ENCODE data around the gene NCKAP5.

NCKAP5 gene

DNA sequence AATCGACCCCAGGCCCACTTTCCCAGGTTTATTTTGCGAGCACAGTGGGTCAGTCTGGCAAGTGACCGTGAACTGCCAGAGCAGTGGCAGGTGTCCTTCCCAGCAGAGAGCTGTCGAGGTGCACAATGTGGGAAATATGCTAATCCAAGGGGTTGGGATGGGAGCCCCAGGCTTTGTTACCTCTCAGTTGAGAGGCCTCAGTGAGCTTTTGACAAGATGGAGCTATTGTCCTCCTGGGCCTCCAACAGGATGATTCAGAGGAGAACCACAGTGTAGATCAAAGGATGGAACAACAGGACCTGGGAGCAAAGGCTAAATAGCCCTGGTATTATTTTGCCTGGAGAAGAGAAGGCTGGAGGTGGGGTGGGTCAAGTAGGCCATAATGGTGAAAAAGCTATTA, 150.8 kb downstream of the NCKAP5 start:
- DNase-seq: no peak

DNA sequence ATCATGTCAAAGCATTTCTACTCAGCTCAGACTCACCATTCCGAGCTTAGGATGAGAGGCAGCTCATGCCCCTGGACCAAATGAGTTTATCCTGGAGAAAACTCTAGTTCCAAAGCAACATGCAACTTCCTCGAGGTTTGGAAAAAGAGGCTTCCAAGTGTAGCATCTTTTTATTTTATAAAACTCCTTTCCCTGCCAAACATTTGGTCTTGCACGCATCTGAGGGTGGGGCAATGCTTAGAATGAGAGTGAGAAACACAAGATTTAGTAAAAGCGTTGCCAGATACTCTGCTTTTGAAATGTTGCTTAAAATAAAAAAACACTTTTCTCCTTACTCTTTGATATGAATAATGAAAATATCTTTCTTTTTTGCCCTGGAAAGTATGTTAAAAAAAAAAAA, 151.5 kb downstream of the NCKAP5 start:
- no peak for DNase-seq

DNA sequence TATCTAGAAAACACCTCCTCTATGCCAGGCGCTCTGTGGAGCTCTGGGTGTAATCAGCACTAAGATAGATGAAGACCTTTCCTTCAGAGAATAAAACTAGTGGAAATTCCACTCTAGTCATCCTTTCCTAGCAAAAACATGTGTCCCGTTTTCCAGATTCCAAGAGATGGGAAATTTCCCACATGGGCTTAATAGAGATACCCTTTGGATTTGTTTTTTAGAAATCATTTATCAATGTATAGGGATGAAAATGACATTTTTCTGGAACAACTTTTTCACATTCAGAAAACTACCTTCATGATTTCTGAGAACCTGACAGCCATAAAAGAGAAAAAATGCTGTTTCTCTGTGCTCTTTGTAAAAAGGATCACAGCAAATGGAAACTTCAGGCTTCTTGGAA, 152.1 kb downstream of the NCKAP5 start:
- DNase-seq: no peak

DNA sequence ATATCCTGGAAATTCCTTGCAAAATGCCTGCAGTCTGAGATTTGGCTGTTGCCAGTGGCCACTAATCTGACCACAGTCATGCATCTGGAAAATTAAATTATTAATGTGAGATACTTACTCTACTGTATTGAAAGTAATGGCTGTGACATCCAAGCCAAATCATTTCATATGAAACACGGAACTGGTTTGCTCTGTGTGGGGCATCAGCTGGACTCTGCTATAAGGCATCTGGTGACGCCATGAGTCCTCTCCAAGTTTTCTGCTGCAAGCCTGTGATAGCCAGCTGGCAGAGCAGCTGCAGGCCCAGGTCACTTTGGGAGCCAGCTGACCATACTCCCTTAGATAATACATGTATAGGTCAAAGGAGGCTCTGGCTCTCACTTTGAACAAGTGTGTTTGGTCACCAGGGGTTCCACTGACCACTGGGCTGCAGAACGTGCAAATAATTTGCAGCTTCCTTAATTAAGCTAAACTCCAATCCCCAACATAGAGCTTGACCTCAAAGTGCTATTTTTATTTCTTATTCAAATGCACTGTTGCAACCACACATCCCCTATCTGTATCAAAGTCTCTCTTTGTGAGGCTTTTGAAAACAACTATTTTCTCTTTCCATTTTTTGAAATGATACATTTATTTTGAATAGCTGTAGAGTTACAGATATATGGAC, 152.9 kb downstream of the NCKAP5 start:
- no peak for DNase-seq

DNA sequence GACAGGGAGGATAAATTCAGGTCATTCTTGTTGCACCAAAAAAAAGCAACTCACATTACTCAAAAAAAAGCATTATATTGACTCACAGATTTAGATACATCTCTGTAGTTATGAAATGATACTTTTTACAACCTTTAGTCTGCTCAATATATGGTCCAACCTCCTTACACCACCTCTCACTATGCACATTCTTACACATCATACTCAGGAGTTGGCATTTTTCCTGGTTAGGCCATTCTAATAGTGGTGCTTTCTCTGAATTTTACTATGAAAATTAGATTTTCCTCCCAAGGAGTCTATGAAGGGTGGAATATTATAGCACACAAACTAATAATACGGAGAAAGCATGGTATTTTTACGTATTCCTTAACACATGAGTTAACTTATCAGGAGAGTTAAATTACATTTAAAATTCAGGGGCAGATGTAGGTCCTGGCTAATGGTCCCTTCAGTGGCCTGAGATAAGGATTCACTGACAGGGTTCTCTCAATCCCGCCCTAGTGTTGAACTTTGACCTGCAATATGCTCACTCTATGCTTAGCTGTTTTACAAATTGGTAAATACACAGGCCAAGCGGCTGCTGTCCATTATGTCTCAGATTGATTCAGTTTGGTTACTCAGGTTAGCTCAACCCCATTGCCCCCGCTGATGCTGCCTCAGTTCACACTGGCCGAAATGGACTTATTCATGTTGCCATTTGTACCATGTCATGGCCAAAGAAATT, 153.6 kb downstream of the NCKAP5 start:
- DNase-seq: no peak

DNA sequence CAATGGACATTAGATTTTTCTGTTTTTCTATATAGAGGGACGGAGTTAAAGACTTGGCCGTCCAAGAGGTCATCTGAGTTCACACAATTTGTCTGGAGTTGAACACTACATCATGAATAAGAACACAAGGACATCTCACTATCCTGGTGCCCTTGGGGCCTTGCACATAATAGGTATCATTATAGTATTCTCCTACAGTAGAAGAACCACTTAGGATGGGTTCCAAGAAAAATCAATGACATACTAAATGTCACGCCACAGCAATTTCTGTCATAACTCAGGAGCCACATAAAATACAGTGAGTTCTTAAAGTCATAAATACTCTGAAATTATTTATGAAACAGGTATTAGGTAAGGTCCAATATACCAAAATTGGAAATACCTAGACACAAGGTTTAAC, 154.4 kb downstream of the NCKAP5 start:
- DNase-seq: no peak

DNA sequence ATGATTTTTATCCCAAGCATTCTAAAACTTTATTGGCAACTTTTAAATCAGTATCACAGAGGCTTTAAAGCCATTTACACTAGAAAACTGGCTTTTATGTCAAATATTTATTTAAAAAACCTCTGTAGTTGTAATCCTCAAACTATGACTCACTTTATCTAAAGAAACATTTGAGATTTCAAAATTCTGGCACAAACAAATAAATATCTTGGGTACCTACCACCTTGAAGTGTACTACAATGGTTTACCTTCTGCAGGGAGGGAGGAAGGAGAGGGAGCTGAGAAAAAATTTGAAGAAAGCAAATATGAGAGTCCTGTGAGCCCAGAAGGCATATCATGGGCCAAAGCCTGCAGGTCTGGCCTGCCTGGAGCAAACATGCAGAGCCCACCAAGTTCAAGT, 155.6 kb downstream of the NCKAP5 start:
- no peak for DNase-seq

DNA sequence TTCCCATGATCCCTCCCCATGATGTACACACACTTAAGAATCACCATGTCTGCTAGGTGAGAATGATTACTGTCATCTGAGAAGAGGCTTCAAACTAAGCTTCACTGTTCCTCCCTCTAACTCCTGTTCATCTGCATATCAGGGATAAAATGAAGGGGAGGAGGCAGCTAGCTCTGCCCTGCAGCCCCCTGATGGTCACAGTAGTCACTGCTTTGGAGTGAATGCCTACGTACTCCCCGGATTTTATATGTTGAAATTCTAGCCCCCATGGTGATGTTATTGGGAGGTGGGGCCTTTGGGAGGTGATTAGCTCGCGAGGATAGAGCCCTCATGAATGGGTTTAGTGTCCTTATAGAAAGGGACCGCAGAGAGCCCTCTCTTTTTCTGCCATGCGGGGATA, 156.4 kb downstream of the NCKAP5 start:
- DNase-seq: no peak

DNA sequence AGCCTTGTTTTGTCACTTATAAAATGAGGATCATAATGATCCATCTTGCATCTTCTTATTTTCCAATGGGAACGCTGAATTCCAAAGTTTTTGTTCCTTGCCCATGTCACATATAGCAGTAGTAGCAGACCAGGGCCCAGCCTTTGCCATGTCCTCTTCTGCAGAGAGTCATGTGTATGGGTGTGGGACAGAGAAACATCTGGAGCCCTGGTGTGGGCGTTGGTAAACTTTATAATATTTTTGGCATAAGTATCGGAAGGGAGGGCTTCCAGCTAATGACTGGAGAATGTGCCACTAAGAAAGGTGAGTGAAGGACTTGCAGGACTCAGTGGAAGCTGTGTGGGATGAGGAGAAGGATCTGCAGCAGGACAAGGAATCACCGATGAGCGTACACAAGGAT, 157.2 kb downstream of the NCKAP5 start:
- no peak for DNase-seq

DNA sequence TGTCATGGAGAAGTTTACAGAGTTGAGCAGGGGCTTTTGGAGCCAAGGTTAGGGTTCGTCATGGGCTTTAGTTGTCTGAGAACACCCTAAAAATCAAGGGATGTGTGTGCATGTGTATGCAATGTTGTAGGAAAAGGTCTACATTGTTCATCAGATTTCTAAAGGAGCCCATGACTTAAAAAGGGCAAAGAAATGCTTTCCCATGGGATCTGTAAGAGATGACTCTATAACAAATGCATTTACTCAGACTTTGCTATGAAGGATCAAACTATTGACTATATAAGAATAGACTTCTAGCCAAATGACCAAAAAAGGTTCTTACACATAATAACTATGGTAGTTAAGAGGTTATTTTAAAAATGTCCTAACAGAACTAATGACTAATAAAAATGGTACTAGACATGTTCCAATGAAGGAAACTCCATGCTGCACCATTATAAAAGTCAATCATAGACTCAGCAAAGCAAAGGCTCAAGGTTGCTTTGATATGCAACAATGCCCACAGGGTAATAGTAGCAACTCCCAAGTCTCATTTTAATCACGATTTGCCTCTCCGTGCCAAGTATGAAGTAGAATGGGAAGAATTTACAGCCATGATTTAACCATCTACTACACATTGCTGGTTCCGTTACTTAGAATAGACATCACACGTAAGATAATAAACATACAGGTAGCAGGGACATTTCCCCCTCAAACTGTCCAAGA, 158.5 kb downstream of the NCKAP5 start:
- DNase-seq: no peak

DNA sequence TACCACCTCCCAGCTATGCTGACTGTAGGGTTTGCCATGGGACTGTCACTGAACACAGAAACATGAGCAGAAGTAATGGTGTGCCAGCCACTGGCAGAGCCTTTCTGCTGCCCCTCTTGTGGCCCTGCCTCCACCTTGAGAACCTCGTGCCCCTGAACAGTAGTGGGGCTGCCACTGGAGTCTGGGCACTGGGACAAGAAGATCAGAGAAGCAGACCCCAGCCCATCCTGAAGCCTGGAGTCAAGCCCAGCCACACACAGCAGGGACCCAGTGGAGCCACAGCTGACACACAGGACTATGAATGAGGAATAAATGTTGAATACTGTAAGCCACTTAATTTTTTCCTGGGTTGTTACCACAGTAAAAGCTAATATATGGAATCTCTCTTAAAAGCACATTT, 159.6 kb downstream of the NCKAP5 start:
- no peak for DNase-seq

DNA sequence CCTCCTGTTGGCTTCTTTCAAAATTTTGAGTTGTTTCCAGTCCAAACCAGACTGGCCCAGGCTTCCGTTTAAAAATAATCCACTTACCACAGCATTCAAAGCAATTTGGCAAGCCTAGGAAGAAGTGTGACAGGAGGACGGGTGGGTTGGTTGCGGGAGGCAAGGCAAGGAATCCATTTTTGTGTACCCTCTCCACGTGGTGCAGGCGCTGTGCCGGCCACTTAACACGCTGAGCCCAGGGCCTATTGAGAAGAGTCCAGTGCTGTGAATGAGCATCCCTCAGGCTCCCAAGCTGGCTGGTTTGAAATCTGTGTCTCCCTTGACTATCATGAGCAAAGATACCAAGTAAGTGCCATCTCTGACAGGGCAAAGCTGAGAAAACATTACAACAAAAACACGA, 160.9 kb downstream of the NCKAP5 start:
- DNase-seq: no peak

DNA sequence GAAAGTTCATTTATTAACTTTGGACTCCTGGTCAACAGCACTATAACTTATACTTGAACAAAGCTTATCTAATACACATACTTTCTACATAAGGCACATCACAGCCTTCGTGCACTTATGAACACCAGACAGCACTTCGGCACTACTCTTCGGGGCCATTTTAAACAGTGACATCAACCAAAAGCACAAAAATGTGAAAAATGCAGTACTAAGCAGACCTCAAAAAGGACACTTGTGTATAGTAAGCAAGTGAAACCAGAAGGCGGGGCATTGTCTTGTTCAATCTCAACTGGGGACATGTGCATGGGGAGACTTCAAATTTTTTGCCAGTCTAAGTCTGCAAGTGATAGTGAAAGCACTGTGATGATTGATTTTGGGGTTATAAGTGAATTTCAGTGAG, 163.0 kb downstream of the NCKAP5 start:
- no peak for DNase-seq

DNA sequence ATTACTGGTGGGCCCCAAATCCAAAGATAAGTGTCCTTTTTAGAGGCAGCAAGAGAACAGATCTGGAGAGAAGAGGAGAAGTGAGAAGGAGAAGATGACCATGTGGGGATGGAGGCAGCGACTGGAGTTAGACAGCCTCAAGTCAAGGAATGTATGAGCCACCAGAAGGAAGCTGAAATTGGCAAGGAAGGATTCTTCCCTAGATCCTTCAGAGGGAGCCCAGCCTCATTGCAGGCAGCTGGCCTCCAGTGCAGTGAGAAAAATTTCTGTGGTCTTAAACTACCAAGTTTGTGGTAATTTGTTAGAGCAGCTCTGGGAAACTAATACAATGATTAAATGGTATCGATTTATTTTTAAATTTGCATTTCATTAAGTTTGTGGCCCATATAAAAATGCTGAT, 167.9 kb downstream of the NCKAP5 start:
- no peak for DNase-seq

DNA sequence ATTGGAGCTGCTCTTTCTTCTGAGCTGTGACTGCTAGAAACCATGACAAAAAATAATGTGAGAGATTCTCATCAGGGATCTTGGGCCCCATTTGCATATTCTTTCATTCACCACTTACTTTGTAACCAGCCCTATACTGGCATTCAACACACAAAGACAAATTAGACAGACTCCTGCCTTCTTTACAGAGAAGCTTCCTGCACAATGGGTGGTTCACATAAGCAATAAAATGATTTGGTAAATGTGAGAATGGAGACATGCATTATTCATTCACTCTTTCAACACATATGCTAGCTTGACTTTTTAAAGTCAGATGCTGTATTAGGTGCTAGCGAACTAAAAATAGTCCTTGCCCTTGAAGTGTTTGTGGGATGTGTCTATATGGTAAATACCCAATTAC, 174.4 kb downstream of the NCKAP5 start:
- DNase-seq: no peak

DNA sequence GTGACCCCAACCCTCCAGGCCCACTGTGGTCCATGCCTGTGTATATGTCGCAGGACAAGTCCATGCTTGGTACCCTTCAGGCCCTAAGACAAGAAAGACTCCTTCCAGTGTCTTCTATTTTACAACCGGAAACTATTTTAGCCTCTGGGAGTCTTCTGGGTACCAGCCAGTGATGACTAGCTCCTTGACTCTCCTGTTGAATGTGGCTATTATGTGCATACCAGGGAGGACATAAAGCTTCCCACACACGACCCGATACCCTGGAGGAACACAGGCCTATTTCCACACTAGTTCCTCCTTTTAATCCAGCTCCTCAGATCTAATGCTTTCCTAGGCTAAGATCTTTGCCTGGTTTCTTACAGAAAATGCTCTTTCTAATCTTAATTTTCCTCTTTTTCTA, 178.1 kb downstream of the NCKAP5 start:
- no peak for DNase-seq

DNA sequence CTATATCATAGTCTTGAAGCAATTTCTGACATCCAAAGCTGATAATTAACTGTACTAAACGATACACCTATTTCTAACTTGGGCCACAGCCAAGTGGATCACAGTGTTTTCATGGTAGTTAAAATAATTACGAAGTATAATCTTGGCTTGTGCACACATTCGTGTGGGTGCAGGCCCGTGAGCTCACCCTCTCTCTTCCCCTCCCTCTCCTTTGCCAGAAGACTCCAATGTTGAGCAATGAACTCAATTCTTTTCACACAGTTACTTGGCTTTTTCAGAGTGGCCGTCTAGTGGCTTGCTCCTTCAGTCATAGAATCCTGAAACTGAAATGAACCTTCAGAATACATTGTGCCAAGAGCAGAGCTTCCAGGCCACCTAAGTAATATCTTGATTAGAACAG, 178.7 kb downstream of the NCKAP5 start:
- DNase-seq: no peak

DNA sequence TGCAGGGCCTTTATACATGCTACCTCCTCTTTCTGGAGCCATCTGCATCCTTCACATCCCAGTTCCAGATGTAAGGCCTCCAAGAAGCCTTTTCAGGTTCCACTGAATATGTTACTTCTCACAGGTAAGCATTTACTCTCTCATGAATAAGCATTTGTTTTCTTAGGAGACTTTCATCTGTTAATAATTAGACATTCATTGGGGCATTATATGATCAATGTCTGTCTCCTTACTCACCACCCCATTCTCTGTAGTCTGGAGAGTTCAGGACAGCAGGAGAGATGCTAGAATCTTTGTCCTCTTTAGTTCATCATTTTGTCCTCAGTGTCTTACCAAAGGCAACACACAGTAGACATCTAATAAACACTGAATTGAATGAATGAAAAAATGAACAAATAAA, 185.7 kb downstream of the NCKAP5 start:
- no peak for DNase-seq

DNA sequence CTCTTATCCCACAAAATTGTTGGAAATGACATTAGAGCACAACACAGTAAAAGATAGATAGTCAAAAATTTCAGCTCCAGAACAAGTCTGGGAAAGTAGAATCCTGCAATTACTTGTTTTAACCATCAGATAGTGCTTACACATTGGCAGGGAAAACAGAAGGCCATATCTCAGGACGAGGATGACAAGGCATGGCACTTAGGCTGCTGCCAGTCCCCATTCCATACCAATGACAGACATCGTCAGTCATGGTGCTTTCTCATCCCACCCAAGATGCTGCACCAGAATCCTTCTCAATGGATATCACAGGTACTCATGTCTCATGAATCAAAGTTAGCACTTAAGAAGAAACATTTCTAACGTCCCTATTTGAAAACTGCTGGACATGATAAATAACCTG, 187.3 kb downstream of the NCKAP5 start:
- no peak for DNase-seq

DNA sequence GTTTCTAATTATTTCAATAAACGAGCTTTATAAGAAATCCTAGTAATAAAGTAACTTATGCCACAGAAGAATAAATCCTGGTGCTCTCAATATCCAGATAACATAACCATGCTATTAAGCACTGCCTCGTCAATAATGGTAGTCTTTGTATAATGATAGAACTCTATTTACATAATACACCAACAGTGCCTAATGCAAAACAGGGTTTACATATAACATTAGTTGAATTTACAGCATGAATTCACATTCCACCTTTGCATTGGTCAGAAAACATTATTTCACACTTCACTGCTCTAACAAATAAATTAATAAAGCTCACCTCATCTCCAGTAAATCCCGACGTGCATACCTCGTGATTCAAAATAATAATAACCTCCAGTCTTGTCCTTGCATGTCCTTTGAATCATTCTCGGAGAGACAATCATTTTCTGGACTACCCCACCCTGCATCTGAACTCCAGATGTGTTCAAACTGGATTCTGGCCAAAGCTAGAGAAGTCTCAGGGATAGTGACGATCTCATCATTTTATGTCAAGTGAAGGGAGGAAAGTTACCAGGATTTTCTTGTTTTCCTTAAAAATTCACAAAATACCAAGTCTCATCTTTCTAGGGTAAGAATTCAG, 189.2 kb downstream of the NCKAP5 start:
- DNase-seq: no peak

DNA sequence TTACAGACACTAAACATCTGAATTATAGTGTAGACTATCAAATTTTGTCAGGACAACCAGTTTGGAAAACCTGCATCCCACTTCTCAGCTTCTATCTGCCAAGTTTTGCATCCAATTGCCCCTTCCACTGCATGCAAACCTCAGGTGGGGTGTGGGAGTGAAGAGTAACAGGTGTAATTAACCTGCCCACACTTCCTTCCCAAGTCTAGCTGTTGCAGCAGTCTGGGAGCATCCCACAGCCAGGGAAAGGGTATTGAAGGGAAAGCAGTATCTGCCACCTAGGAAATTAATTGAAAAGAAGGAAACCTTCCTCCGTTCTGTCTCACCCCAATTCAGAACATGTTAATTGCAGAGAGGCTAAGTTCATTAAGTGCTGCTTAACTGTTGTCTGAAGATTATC, 189.9 kb downstream of the NCKAP5 start:
- DNase-seq: no peak

DNA sequence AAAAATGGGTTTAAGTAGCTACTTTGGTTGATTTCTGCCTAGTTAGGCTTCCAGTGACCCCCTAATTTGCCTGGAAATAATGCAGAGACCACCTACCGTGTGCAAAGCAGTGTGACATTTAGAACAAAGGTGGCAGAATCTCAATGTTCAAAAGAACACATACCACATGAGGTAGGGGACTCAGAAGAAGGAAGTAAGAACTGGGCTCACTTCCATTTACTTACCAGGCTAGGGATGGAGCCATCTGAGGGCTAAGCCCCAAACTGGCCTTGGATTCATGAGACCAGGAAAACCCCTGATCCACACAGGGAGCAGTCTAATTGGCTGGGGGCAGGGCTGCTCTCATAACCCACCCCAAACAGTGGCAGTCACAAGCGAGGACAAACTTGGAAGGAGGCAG, 190.7 kb downstream of the NCKAP5 start:
- no peak for DNase-seq

DNA sequence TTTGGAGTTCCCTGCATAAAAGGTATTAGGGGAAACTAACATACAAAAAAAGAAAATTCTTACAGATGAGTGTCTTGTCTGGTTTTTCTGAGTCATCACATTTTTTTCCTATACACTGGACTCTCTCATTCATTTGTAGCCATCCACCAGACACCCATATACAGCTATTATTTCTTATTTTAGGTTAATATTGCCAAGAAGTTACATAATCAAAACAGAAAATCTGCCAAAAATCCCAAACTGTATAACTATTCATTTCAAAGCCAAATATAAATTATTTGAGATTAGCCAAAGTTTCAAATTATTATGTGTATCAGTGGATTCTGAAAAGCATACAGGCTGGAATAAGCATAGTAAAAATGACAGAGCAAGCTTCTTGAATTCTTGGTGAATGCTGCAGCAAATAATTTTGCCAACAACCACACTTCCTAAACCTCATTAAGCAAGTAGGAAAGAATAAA, 191.2 kb downstream of the NCKAP5 start:
- no peak for DNase-seq

DNA sequence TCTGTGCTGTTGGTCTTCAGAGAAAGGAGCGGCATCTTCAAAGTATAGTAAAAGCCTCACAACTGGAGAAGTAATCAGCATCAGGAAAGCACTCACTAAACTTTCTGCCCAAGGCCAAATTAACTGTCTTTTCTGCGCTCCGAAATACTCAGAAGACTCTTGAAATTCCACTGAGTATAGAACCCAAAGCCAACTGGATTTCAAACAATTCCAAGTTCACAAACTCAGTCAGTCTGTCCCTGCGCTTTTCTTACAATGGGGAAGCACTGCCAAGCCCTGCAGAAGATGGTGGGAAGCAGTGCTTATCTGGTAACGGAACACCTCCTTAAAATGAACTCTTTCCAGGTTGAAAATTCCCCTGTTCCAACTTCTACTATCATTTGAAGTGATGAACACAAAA, 193.5 kb downstream of the NCKAP5 start:
- DNase-seq: no peak

Measured in hematopoietic multipotent progenitor cell treated with erythropoietin and hydrocortisone succinate and interleukin-3 and kit ligand, for 6 days (in vitro differentiated cells).